Suprapubic skin (tissue), 4 donors: ENCODE results near the gene ZNF324. TPM values are rescaled to one million over a fixed set of nuclear protein-coding genes. Genes with fewer than 3 reads are reported as not detected.
"Not testable (repeated sequence)": the region's sequence is repeated elsewhere in the genome, so short reads cannot be mapped to it uniquely, and the experiment has no call there.

ENCODE experiments used
- DNase-seq, 2 donors: peaks; one replicate each; pipeline ENCODE4 v3.0.0-alpha.2; 2019; ENCODE audit warnings: low spot score in 2 of 2
- H3K27ac ChIP-seq: fragments of 200-600 bp; sonication (generic); one replicate; pipeline ENCODE4 v1.5.1; 2019
- H3K27me3 ChIP-seq: fragments of 200-600 bp; sonication (generic); one replicate; pipeline ENCODE4 v1.5.1; 2019
- H3K36me3 ChIP-seq: fragments of 200-600 bp; sonication (generic); one replicate; pipeline ENCODE4 v1.5.1; 2019
- H3K4me1 ChIP-seq: fragments of 200-600 bp; sonication (generic); one replicate; pipeline ENCODE4 v1.5.1; 2019
- H3K4me3 ChIP-seq: fragments of 200-600 bp; sonication (generic); one replicate; pipeline ENCODE4 v1.5.1; 2019; ENCODE audit warnings: mild to moderate bottlenecking
- H3K9me3 ChIP-seq: fragments of 200-600 bp; sonication (generic); one replicate; pipeline ENCODE4 v1.5.1; 2019
- CTCF ChIP-seq, 2 donors: fragments of 200-600 bp in 1 of 2; fragments of 450-650 bp in 1 of 2; sonication (generic) in 1 of 2; IDR thresholded peaks; one replicate each; pipeline ENCODE4 v1.5.1; 2016 to 2019; ENCODE audit warnings: antibody characterized with exemption in 2 of 2, mild to moderate bottlenecking in 1 of 2, moderate library complexity in 1 of 2
- EP300 ChIP-seq: sonication (generic); formaldehyde crosslinking; IDR thresholded peaks from one replicate; pipeline ENCODE4 v1.6.1; 2017; ENCODE audit warnings: antibody characterized with exemption
- POLR2A ChIP-seq, 2 donors: fragments of 450-650 bp; IDR thresholded peaks; one replicate each; pipeline ENCODE4 v1.6.1; 2017; ENCODE audit warnings: antibody characterized with exemption in 2 of 2, mild to moderate bottlenecking in 2 of 2, moderate library complexity in 2 of 2
- POLR2AphosphoS5 ChIP-seq, 3 donors: sonication (generic); formaldehyde crosslinking; IDR thresholded peaks; one replicate each; pipeline ENCODE4 v1.6.1; 2017; ENCODE audit warnings: antibody characterized with exemption in 3 of 3
- WGBS: methylation state at CpG from one replicate; pipeline ENCODE4 v1.1.5; 2018; 5-methylcytosine and 5-hydroxymethylcytosine counted together
- total RNA-seq, 4 donors: library from RNA; depleted of rRNA; stranded (reverse); fragments of >200 nt; gene quantifications; one replicate each; pipeline ENCODE4 v1.1.0, GENCODE V29; 2016

Gene ZNF324
- total RNA-seq, 4 donors from 2014 or later: 20.3 to 41.5 (median 25.6) TPM

- DNase-seq: no peak
- peaks cover 33% of the 10 kb centered on the region for H3K36me3 ChIP-seq
- H3K4me1 ChIP-seq: peaks cover 13% of the 10 kb centered on the region
- no peak overlapping the region for H3K27ac ChIP-seq
- 89% methylated on average over 9 of the region's 20 CpGs for WGBS
- TF ChIP-seq EP300 (no peak), POLR2A (IDR thresholded peaks at IDR 0.05) (no peak), CTCF (IDR thresholded peaks at IDR 0.05) (no peak), POLR2AphosphoS5 (IDR thresholded peaks at IDR 0.05) (no peak)
- no peak overlapping the region for H3K4me3 ChIP-seq
- no peaks in the 10 kb centered on the region for H3K9me3 ChIP-seq
- H3K27me3 ChIP-seq: no peaks in the 10 kb centered on the region
Measured at GRCh38 chr19:58480481-58480830, 13.6 kb downstream of the ZNF324 start.

- H3K9me3 ChIP-seq: no peaks in the 10 kb centered on the region
- H3K36me3 ChIP-seq: peaks cover 33% of the 10 kb centered on the region
- DNase-seq: no peak
- no peaks in the 10 kb centered on the region for H3K27me3 ChIP-seq
- 92% methylated on average over 2 of the region's 2 CpGs for WGBS
- peaks cover 12% of the 10 kb centered on the region for H3K4me1 ChIP-seq
- TF ChIP-seq CTCF (IDR thresholded peaks at IDR 0.05) (no peak), POLR2A (IDR thresholded peaks at IDR 0.05) (no peak), POLR2AphosphoS5 (IDR thresholded peaks at IDR 0.05) (no peak), EP300 (no peak)
- H3K4me3 ChIP-seq: no peak overlapping the region
- no peak overlapping the region for H3K27ac ChIP-seq
Measured at GRCh38 chr19:58480831-58481230, 14.0 kb downstream of the ZNF324 start.

GRCh38 chr19:58482372-58482771, 15.5 kb downstream of the ZNF324 start:
- no peak for TF ChIP-seq POLR2AphosphoS5 (IDR thresholded peaks at IDR 0.05)
- no peak for TF ChIP-seq POLR2A (IDR thresholded peaks at IDR 0.05)
- no peak for TF ChIP-seq EP300
- TF ChIP-seq CTCF (IDR thresholded peaks at IDR 0.05): no peak
- H3K27me3 ChIP-seq: no peaks in the 10 kb centered on the region
- WGBS: 91% methylated on average over 5 of the region's 7 CpGs
- no peaks in the 10 kb centered on the region for H3K9me3 ChIP-seq
- H3K36me3 ChIP-seq: peaks cover 33% of the 10 kb centered on the region
- no peak overlapping the region for H3K27ac ChIP-seq
- H3K4me1 ChIP-seq: no peaks in the 10 kb centered on the region
- DNase-seq: no peak
- H3K4me3 ChIP-seq: no peak overlapping the region

GRCh38 chr19:58483776-58484175, 16.9 kb downstream of the ZNF324 start:
- Histone ChIP-seq H3K4me1 (no peaks in the 10 kb centered on the region), H3K9me3 (no peaks in the 10 kb centered on the region), H3K27me3 (no peaks in the 10 kb centered on the region), H3K4me3 (no peak overlapping the region), H3K36me3 (peaks cover 29% of the 10 kb centered on the region), H3K27ac (no peak overlapping the region)
- TF ChIP-seq CTCF (IDR thresholded peaks at IDR 0.05) (no peak), POLR2AphosphoS5 (IDR thresholded peaks at IDR 0.05) (no peak), POLR2A (IDR thresholded peaks at IDR 0.05) (no peak), EP300 (no peak)
- 92% methylated on average over 2 of the region's 2 CpGs for WGBS
- no peak for DNase-seq

- not testable (repeated sequence) for H3K9me3 ChIP-seq, H3K27me3 ChIP-seq, H3K27ac ChIP-seq, DNase-seq, H3K4me1 ChIP-seq, H3K4me3 ChIP-seq
- 92% methylated on average over 5 of the region's 5 CpGs for WGBS
- H3K36me3 ChIP-seq: peaks cover 25% of the 10 kb centered on the region
Measured at GRCh38 chr19:58484349-58484748, 17.5 kb downstream of the ZNF324 start.

- Histone ChIP-seq H3K9me3 (no peaks in the 10 kb centered on the region), H3K4me1 (no peaks in the 10 kb centered on the region), H3K4me3 (no peak overlapping the region), H3K27me3 (no peaks in the 10 kb centered on the region), H3K36me3 (no peaks in the 10 kb centered on the region), H3K27ac (no peak overlapping the region)
- DNase-seq: no peak
- 88% methylated on average over 5 of the region's 5 CpGs for WGBS
- TF ChIP-seq POLR2AphosphoS5 (IDR thresholded peaks at IDR 0.05): no peak
- TF ChIP-seq POLR2A (IDR thresholded peaks at IDR 0.05): no peak
- TF ChIP-seq CTCF (IDR thresholded peaks at IDR 0.05): no peak
- TF ChIP-seq EP300: no peak
Measured at GRCh38 chr19:58491393-58491792, 24.5 kb downstream of the ZNF324 start.
